Activated naive CD8-positive, alpha-beta T cell (primary cell): ENCODE results near the gene TOP1.

Source experiments
- H3K27ac Mint-ChIP-seq: one replicate; pipeline ENCODE4 v1.8.0; 2021; ENCODE audit warnings: mixed read lengths
- H3K27me3 Mint-ChIP-seq: one replicate; pipeline ENCODE4 v1.8.0; 2021; ENCODE audit warnings: mixed read lengths
- H3K36me3 Mint-ChIP-seq: one replicate; pipeline ENCODE4 v1.8.0; 2021; ENCODE audit warnings: mixed read lengths
- H3K4me1 Mint-ChIP-seq: one replicate; pipeline ENCODE4 v1.8.0; 2021; ENCODE audit warnings: low read depth, mixed read lengths
- H3K4me3 Mint-ChIP-seq: one replicate; pipeline ENCODE4 v1.8.0; 2021; ENCODE audit warnings: mild to moderate bottlenecking, mixed read lengths
- H3K9me3 Mint-ChIP-seq: one replicate; pipeline ENCODE4 v1.8.0; 2021; ENCODE audit warnings: low read depth, mixed read lengths

The TOP1 gene

GRCh38 chr20:41052742-41053419 lies 24.3 kb downstream of the TOP1 start:
- Mint-ChIP-seq H3K9me3 (no peaks in the 10 kb centered on the region), H3K4me3 (no peak overlapping the region), H3K4me1 (peaks cover 89% of the 10 kb centered on the region), H3K27me3 (no peaks in the 10 kb centered on the region), H3K36me3 (peaks cover 18% of the 10 kb centered on the region), H3K27ac (peak overlapping the region; percentile 29)

GRCh38 chr20:41054070-41054846 lies 25.6 kb downstream of the TOP1 start:
- Mint-ChIP-seq H3K27ac (peak overlapping the region; percentile 59), H3K27me3 (no peaks in the 10 kb centered on the region), H3K9me3 (no peaks in the 10 kb centered on the region), H3K4me3 (no peak overlapping the region), H3K4me1 (peaks cover 89% of the 10 kb centered on the region), H3K36me3 (peaks cover 18% of the 10 kb centered on the region)

GRCh38 chr20:41054847-41055230 lies 26.2 kb downstream of the TOP1 start:
- Mint-ChIP-seq H3K9me3 (no peaks in the 10 kb centered on the region), H3K4me1 (peaks cover 86% of the 10 kb centered on the region), H3K27me3 (no peaks in the 10 kb centered on the region), H3K4me3 (no peak overlapping the region), H3K27ac (peak overlapping the region; percentile 59), H3K36me3 (peaks cover 18% of the 10 kb centered on the region)

- H3K4me3 Mint-ChIP-seq = peak overlapping the region; percentile 6
- no peaks in the 10 kb centered on the region for H3K27me3 Mint-ChIP-seq
- H3K4me1 Mint-ChIP-seq = peaks cover 81% of the 10 kb centered on the region
- no peaks in the 10 kb centered on the region for H3K9me3 Mint-ChIP-seq
- H3K36me3 Mint-ChIP-seq = peaks cover 20% of the 10 kb centered on the region
- H3K27ac Mint-ChIP-seq = peak overlapping the region; percentile 64
These were observed 27.1 kb downstream of the TOP1 start for GRCh38 chr20:41055679-41056078.

GRCh38 chr20:41057999-41058673 lies 29.5 kb downstream of the TOP1 start:
- Mint-ChIP-seq H3K27me3 (no peaks in the 10 kb centered on the region), H3K4me3 (no peak overlapping the region)

GRCh38 chr20:41058674-41059635 lies 30.3 kb downstream of the TOP1 start:
- Mint-ChIP-seq H3K36me3 (peaks cover 35% of the 10 kb centered on the region), H3K4me1 (peaks cover 67% of the 10 kb centered on the region), H3K9me3 (no peaks in the 10 kb centered on the region), H3K27me3 (no peaks in the 10 kb centered on the region), H3K27ac (peak overlapping the region; percentile 5), H3K4me3 (no peak overlapping the region)

More at GRCh38 chr20:41057999-41058673, 29.5 kb downstream of the TOP1 start:
- Mint-ChIP-seq H3K36me3 (peaks cover 32% of the 10 kb centered on the region), H3K27ac (peak overlapping the region; percentile 2), H3K9me3 (no peaks in the 10 kb centered on the region), H3K4me1 (peaks cover 67% of the 10 kb centered on the region)

- H3K4me3 Mint-ChIP-seq = no peak overlapping the region
- peaks cover 27% of the 10 kb centered on the region for H3K36me3 Mint-ChIP-seq
- no peak overlapping the region for H3K27ac Mint-ChIP-seq
- no peaks in the 10 kb centered on the region for H3K9me3 Mint-ChIP-seq
- no peaks in the 10 kb centered on the region for H3K27me3 Mint-ChIP-seq
- H3K4me1 Mint-ChIP-seq = peaks cover 63% of the 10 kb centered on the region
These were observed 32.5 kb downstream of the TOP1 start for GRCh38 chr20:41061155-41061554.

GRCh38 chr20:41063442-41063841 lies 34.8 kb downstream of the TOP1 start:
- peaks cover 62% of the 10 kb centered on the region for H3K4me1 Mint-ChIP-seq
- no peaks in the 10 kb centered on the region for H3K27me3 Mint-ChIP-seq
- no peaks in the 10 kb centered on the region for H3K9me3 Mint-ChIP-seq
- peaks cover 28% of the 10 kb centered on the region for H3K36me3 Mint-ChIP-seq
- H3K4me3 Mint-ChIP-seq = no peak overlapping the region
- no peak overlapping the region for H3K27ac Mint-ChIP-seq

- Mint-ChIP-seq H3K27me3 (no peaks in the 10 kb centered on the region), H3K36me3 (peaks cover 28% of the 10 kb centered on the region), H3K27ac (peak overlapping the region; percentile 30), H3K4me1 (peaks cover 55% of the 10 kb centered on the region), H3K9me3 (no peaks in the 10 kb centered on the region), H3K4me3 (no peak overlapping the region)
These were observed 35.8 kb downstream of the TOP1 start for GRCh38 chr20:41064377-41064776.

GRCh38 chr20:41065716-41066115 lies 37.1 kb downstream of the TOP1 start:
- H3K27ac Mint-ChIP-seq = no peak overlapping the region
- peaks cover 61% of the 10 kb centered on the region for H3K4me1 Mint-ChIP-seq
- H3K9me3 Mint-ChIP-seq = no peaks in the 10 kb centered on the region
- H3K4me3 Mint-ChIP-seq = no peak overlapping the region
- H3K36me3 Mint-ChIP-seq = peaks cover 27% of the 10 kb centered on the region
- no peaks in the 10 kb centered on the region for H3K27me3 Mint-ChIP-seq

- Mint-ChIP-seq H3K36me3 (peaks cover 10% of the 10 kb centered on the region), H3K27me3 (no peaks in the 10 kb centered on the region), H3K4me3 (no peak overlapping the region), H3K4me1 (peaks cover 72% of the 10 kb centered on the region), H3K27ac (no peak overlapping the region), H3K9me3 (no peaks in the 10 kb centered on the region)
These were observed 40.2 kb downstream of the TOP1 start for GRCh38 chr20:41068806-41069205.

- H3K36me3 Mint-ChIP-seq = peaks cover 17% of the 10 kb centered on the region
- no peak overlapping the region for H3K27ac Mint-ChIP-seq
- H3K4me3 Mint-ChIP-seq = peak overlapping the region; percentile 13
These were observed 43.7 kb downstream of the TOP1 start for GRCh38 chr20:41072190-41072863.

GRCh38 chr20:41072915-41073314 lies 44.3 kb downstream of the TOP1 start:
- Mint-ChIP-seq H3K27me3 (no peaks in the 10 kb centered on the region), H3K4me3 (peak overlapping the region; percentile 21), H3K4me1 (peaks cover 80% of the 10 kb centered on the region), H3K27ac (peak overlapping the region; percentile 72), H3K9me3 (no peaks in the 10 kb centered on the region), H3K36me3 (peaks cover 19% of the 10 kb centered on the region)

More at GRCh38 chr20:41072190-41072863, 43.7 kb downstream of the TOP1 start:
- peaks cover 81% of the 10 kb centered on the region for H3K4me1 Mint-ChIP-seq
- no peaks in the 10 kb centered on the region for H3K9me3 Mint-ChIP-seq
- H3K27me3 Mint-ChIP-seq = no peaks in the 10 kb centered on the region

GRCh38 chr20:41074441-41074840 lies 45.8 kb downstream of the TOP1 start:
- no peaks in the 10 kb centered on the region for H3K9me3 Mint-ChIP-seq
- H3K27ac Mint-ChIP-seq = no peak overlapping the region
- H3K27me3 Mint-ChIP-seq = no peaks in the 10 kb centered on the region
- H3K36me3 Mint-ChIP-seq = peaks cover 19% of the 10 kb centered on the region
- H3K4me3 Mint-ChIP-seq = no peak overlapping the region
- peaks cover 84% of the 10 kb centered on the region for H3K4me1 Mint-ChIP-seq
